Inferior parietal cortex (tissue), 1 donor: Measurements from ENCODE around the gene MPZL3.
"Not testable (repeated sequence)": the region's sequence is repeated elsewhere in the genome, so short reads cannot be mapped to it uniquely, and the experiment has no call there.

ENCODE experiments used
- DNase-seq: peaks from one replicate; pipeline ENCODE4 v3.0.0-alpha.2; 2016; ENCODE audit errors: extremely low spot score

Gene MPZL3

DNA sequence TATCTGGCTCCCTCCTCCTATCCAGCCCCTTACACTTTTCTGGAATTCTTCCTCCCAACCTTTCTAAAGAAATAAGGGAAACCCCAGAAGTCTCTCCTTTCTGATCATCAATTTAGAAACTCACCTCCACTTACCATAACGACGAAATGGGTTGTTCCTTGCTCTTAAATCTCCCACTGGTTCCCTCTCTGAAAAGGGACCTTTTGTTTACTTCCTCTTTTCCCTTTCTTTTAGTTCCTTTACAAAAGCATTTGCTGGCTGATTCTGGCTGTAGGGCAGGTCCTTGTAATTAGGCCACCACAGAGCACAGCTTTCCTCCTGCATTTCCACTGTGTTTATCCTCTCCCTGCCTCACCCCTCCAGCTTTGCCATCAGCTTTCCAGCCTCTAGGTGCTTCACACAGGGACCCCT is 39.4 kb downstream of the MPZL3 start:
- DNase-seq, result no peak

- no peak for DNase-seq
Measured at GRCh38 chr11:118212131-118212725, 39.9 kb downstream of the MPZL3 start.

DNA sequence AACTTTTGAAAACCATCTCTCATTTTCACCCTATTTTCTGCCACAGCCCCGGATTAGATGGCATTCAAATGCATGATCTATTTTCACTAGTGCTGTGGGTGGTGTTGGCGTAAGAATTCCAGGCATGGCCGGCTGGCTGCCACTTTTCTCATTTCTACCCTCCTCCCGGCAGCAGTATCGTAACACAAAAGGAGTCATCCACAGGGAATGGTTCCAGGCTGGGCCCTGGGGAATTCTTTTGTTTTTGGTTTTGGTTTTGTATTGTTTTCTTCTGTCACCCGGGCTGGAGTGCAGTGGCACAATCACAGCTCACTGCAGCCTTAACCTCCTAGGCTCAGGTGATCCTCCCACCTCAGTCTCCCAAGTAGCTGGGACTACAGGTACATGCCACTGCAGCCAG is 41.2 kb downstream of the MPZL3 start:
- DNase-seq, result peak; percentile 31

- DNase-seq, result no peak
Measured at GRCh38 chr11:118210323-118210722, 41.8 kb downstream of the MPZL3 start.

DNA sequence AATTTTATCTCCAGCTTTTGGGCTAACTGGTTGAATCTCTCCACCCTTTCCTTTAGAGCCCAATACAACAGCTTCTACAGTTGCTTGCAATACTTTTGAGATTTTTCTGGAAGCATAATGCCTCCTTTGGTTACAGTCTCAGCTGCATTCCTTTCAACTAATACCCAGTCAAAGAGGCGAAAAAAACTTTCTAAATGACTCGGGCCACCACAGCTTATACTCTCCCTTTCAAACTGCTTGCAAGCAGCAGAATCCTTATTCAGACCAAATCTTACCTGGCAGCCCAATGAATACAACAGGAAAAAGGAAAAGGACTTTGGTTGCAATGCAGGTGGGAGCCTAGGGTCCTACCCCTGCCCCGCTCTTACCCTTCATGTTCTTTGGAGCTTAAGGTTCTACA is 43.1 kb downstream of the MPZL3 start:
- no peak for DNase-seq

GRCh38 chr11:118207079-118207478 is 45.1 kb downstream of the MPZL3 start:
- no peak for DNase-seq

GRCh38 chr11:118206391-118207031 is 45.7 kb downstream of the MPZL3 start:
- DNase-seq, result no peak

- DNase-seq, result no peak
Measured at GRCh38 chr11:118205606-118206378, 46.4 kb downstream of the MPZL3 start.

GRCh38 chr11:118202599-118203422 is 49.4 kb downstream of the MPZL3 start:
- no peak for DNase-seq

GRCh38 chr11:118201966-118202365 is 50.2 kb downstream of the MPZL3 start:
- DNase-seq, result no peak

DNA sequence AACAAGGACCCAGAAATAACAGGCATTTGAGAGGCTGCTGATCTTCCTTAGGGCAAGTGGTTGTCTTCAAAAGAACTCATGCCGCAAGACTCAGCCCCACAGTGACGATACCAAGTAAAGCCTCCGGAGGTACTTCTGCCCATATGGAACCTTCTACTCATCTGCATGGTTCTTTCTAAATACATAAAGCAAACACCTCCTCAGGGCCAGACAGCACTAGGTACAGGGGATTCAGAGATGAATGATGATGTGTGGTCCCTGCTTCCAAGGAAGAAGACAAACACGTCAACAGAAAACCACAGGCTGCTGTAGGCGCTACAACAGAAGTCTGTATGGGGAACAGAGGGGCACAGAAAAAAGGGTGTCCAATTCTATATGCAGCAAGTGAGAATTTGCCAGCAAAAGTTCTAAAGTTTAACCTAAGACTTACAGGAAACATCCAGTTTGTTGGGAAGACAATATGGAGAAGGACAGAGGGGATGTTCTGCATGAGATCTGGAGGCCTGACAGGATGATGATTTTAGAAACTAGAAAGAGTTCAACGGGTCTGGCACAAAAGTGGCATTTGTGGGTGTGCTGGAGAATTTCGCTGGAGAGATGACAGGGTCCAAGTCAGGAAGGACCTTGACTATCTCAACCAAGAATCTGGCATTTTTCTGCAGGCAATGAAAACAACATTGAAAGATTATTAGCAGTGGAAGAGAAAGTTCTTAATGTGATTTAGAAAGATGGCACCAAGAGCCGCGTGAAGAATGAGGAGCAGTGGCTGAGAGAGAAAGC is 51.1 kb downstream of the MPZL3 start:
- no peak for DNase-seq

DNA sequence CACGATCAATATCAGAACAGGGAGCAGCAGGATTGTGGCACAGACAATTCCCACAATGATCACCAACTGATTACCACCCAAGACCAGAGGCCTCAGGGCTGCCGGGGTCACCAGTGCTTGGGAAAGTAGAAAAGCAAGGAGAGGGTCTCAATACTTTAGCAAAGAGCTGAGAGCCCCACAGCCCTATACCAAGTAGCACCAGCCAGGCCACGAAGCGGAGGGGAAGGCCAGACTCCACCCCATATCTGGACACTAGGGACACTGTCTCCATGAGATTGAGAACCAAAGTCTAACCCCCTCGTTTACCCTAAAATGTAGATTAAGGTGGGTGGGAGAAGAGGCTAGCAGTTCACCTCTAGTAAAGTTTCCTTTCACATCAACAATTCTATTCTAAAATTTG is 51.7 kb downstream of the MPZL3 start:
- DNase-seq, result no peak

DNA sequence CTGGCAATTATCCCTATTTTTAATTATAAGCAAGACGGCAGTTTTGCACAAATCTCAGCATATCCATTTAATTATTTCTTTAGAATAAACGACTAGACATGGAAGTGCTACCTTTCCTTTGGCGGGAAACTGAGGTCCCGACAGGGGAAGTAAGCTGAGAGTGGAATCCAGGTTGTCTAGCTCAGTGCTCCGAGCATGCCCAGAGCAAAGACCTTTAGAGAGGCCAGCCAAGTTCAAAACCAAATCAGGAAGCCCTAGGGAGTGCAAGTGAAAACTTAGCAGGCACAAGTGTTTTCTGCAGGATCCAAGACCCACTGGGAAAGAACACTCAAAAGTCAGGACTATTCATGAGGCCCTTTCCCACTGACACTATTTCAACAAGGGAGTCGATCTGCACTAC is 53.0 kb downstream of the MPZL3 start:
- DNase-seq, result no peak

GRCh38 chr11:118198370-118198769 is 53.8 kb downstream of the MPZL3 start:
- peak; percentile 77 for DNase-seq

DNA sequence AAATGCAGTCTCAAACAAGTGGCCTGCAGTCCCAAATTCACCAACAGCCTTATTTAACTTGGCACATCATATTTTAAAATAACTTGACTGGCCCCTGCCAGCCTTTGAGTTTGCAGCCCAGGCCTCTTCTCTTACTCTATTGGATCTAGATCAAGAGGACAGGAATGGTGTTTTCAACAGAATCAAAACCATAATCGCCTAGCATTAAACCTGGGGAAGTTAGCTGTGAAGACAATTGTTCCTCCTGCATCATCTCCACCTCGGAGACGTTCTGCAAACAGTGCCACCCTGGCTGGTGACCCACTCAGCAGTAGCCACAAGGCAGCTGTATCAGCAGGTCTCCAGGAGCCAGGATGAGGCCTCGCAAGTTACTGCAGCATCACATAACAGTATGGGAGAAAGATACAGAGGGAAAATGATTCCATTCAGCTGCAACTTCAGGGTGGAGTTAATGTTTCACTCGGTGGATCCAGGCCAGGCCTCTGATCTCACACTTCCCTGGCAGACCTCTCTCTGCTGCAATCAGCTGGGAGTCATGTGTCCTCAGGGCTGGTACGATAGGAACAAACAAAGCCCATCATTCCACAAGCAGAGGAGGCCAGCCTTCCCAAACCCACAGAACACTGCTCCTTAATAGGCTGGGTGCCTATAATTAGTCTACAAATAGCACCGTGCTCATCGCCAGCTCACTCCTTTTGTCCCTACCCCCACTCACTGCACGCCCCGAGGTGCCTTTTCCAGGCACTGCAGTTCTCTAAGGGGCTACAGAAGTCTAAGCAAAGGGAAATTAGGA is 57.1 kb downstream of the MPZL3 start:
- DNase-seq, result peak; percentile 76

DNA sequence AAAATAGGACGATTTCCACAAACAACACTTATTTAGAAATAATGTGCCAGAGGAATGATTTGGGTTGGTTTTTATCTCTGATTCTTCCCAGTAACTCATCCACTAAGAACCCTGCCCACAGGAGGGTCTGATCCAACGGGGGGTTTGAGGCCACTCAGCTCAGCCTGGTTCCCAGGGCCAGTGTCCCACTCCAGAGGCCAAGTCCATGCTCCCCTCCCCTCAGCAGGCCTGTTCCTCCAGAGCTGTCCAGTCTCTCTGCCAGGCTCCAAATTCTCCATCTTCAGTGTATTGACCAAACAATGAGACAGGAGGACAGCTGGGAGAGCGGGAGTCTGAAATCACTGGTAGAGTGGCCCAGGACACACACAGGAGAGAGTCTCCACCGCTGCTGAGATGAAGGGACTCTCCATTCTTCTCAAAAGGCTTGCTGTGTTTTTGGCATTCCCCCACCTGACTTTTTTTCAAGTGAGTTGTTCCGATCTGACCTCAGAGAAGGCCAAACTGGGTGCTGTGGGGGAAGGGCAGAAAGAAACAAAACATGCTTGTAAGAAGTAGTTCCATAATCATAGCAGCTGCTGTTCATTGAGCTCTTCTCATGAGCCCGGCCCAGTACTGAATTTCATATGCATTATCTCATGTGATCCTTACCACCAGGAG is 58.1 kb downstream of the MPZL3 start:
- no peak for DNase-seq

DNA sequence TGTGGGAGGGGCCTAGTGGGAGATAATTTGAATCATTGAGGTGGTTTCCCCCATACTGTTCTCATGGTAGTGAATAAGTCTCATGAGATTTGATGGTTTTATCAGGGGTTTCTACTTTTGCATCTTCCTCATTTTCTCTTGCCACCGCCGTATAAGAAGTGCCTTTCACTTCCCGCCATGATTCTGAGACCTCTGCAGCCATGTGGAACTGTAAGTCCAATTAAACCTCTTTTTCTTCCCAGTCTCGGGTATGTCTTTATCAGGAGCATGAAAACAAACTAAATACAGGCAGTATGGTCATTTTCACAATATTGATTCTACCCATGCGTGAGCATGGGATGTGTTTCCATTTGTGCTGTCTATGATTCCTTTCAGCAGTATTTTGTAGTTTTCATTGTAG is 59.3 kb downstream of the MPZL3 start:
- not testable (repeated sequence) for DNase-seq

GRCh38 chr11:118190942-118191506 is 61.1 kb downstream of the MPZL3 start:
- DNase-seq, result not testable (repeated sequence)

DNA sequence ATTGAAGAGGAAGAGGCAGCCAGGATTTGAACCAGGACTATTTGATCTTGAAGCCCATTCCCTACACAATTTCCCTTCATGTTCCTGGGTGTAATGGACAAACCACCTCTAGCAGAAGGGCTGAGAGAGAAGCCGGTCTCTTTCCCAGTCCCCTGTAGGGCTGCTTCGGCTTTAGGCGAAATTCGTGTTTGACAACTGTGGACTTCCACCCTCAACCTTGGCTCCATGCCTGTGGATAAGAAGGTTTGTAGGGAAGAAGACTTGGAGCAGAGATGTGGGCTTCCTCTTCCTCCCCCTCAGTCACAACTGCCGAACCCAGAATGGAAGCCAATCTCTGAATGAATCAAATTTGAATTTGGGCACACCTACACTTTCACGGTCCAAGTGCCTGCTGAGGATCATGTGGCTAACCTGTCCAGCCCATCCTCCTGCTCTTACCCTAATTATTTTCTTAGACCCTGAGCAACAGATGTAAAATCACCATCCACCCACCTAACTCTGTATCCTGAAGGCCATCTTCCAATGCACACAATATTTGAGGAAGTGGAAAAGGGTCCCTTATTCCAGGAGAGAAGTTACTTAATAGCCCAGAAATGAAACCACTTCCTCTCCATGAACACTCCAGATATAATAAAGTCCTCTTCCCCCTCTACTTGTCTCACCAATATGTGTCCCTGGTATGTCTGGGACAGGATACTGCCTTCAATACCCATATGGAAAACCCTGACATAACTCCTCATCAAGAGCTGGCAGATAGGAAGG is 65.6 kb downstream of the MPZL3 start:
- DNase-seq, result no peak
